GM19467 (cell line): ENCODE results near the gene STXBP4.

Source experiments
- ATAC-seq: cut with Tn5 transposase; IDR thresholded peaks from one replicate; pipeline ENCODE4 v1.9.1; 2021; ENCODE audit warnings: mild to moderate bottlenecking, moderate library complexity; ENCODE audit not compliant: unreplicated experiment

The STXBP4 gene, protein sequence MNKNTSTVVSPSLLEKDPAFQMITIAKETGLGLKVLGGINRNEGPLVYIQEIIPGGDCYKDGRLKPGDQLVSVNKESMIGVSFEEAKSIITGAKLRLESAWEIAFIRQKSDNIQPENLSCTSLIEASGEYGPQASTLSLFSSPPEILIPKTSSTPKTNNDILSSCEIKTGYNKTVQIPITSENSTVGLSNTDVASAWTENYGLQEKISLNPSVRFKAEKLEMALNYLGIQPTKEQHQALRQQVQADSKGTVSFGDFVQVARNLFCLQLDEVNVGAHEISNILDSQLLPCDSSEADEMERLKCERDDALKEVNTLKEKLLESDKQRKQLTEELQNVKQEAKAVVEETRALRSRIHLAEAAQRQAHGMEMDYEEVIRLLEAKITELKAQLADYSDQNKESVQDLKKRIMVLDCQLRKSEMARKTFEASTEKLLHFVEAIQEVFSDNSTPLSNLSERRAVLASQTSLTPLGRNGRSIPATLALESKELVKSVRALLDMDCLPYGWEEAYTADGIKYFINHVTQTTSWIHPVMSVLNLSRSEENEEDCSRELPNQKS

DNA sequence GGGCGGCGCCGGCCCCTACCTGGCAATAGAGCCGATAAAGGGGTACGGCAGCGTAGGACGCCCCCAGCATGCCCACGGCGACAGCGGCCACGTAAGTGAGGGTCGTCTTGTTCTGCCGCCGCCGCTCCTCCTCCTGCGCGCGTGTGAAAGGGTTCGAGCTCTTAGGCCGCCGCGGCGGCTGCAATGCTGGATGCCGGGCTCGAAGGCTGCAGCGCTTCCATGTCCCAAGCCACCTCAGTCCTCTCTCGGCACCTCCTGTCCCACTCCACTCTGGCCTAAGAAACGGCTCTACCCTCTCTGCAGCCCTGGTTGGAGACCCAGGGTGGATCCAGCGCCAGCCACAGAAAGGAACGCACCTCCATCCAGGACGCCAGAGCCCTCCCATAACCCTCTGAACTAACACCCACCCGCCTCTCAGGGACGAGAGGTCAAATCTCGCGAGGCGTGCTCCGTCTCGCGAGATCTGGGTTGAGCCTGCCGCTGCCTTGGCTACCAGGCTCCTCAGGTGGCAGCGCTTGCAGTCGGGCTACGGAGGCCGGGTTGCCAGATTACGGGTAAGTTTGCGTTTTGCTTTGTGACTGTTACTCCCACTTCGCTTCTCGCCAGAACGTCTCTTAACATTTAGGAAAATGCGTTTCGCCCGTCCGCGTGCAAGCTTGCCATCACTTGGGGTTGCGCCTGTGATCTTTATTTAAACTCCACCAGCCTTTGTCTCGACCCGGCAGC, at the start of gene STXBP4, which contains the start of gene COX11:
Gene STXBP4 (plus strand): TSS at position 504 of the 726 bp plus-strand sequence. CDS start 17,455 bp downstream, outside the sequence.
Gene COX11 (minus strand): TSS at position 393 of the 726 bp plus-strand sequence. CDS start 8 bp downstream, at position 385.
- peak; percentile 87 for ATAC-seq

- no peak for ATAC-seq
Observed at GRCh38 chr17:54919425-54919824, 49.1 kb upstream of the STXBP4 start.

GRCh38 chr17:54920819-54921218, 47.7 kb upstream of the STXBP4 start:
- ATAC-seq, result no peak

- no peak for ATAC-seq
Observed at GRCh38 chr17:54924405-54924804, 44.2 kb upstream of the STXBP4 start.

DNA sequence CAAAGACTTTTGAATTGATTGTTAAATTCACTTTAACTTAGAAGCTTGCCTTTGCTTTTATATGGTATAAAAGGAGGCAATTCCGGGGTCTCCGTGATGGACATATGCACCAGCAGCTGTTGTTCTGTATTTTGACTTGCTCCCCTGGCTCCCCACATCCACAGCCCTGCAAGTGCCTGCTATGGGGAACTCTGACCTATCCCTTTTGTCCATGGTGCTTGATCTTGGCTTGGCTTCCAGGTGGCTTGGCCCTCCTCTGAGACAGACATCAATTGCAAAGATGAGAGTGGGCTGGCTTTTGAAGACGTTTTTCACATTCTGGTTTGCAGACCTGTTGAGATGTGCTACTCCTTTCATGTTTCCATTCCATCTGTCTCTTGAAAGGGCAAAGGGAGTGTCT, 41.0 kb upstream of the STXBP4 start:
- no peak for ATAC-seq

GRCh38 chr17:54932711-54933110, 35.9 kb upstream of the STXBP4 start:
- ATAC-seq, result no peak

DNA sequence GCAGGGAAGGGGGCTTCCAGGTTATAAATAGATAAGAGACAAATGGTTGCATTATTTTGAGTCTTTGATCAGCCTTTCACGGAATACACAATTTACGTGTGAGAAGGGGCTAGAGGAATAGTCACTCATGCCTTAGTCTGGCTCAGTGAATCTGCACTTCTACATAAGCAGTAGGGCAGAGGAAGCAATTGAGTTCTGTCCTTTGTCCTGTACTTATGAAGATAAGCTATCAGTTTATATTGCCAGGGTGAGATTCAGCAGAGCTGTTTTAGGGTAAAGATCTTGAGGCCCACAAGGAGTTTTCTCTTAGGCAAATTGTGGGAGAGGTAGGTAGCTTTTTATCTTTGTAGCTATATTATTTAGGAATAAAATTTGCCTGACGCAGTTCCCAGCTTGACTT, 34.6 kb upstream of the STXBP4 start:
- no peak for ATAC-seq

DNA sequence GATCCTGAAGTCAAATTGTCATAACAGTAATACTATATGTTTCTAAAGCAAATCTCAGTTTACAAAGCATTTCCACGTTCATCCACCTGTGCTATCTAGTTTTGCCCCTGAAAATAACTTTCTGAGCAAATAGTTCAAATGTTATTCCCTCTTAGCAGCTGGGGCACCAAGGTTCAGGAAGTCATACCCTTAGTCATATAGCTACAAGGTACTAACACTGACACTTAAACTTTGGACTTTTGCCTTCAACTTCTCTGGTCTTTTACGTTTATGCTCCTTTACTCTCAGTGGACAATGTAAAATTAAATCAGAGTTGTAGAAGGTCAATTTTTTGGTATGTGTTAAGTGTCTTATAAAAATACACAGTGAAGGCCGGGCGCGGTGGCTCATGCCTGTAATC, 33.1 kb upstream of the STXBP4 start:
- no peak for ATAC-seq

- ATAC-seq, result no peak
Observed at GRCh38 chr17:54937018-54937417, 31.5 kb upstream of the STXBP4 start.

GRCh38 chr17:54937426-54937825, 31.1 kb upstream of the STXBP4 start:
- no peak for ATAC-seq

DNA sequence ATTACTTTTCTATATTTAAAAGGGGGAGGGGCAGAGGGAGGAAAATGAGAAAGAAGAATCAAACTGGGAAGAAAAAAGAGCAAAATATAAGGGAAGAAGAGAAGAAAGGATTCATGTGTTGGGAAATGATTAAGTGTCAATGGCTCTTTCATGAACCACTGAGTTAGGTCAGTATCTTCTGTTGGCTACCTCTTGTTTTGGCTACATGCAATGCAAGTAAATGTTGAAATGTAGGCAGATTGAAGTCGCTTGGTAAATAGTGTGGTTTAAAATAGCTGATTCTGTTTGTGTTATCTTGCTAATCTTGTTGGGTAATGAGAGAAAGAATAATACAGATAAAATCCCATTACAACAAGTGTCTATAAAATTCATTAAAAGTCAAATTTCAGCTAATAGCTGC, 27.3 kb upstream of the STXBP4 start:
- no peak for ATAC-seq

- ATAC-seq, result no peak
Observed at GRCh38 chr17:54944796-54945195, 23.8 kb upstream of the STXBP4 start.

GRCh38 chr17:54945231-54945630, 23.3 kb upstream of the STXBP4 start:
- no peak for ATAC-seq

DNA sequence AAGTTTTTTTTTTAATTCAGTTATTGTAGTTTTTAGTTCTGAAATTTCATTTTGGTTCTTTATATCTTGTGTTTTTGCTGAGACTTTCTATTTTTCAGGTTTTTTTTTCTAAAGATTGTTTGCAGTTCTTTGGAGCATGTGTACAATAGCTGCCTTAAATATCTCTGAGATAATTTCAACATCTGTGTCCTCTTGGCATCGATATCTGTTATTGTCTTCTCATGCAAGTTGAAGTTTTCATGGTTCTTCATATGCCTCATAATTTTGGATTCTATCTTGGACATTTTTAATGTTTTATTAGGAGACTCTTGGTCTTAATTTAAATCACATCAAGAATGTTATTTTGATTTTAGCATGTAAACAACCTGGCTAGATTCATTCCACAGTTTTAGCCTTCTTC, 22.9 kb upstream of the STXBP4 start:
- ATAC-seq, result no peak

- ATAC-seq, result no peak
Observed at GRCh38 chr17:54947396-54947795, 21.2 kb upstream of the STXBP4 start.

DNA sequence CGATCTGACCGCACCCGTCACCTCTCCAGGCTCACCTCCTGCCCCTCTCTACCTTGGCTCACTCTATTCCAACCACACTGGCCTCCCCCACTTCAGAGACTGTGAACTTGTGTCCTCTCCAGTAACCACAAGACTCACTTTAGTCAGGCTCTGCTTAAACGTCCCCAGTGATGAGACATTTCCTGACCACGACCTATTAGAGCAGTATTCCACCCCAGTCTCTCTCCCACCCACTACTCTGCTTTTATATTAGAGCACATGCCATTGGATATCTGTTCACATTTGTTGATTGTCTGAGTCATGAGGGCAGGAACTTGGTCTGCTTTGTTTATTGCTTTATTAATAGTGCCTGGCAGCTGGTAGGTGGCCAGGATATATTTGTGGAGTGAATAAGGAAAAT, 20.2 kb upstream of the STXBP4 start:
- no peak for ATAC-seq

DNA sequence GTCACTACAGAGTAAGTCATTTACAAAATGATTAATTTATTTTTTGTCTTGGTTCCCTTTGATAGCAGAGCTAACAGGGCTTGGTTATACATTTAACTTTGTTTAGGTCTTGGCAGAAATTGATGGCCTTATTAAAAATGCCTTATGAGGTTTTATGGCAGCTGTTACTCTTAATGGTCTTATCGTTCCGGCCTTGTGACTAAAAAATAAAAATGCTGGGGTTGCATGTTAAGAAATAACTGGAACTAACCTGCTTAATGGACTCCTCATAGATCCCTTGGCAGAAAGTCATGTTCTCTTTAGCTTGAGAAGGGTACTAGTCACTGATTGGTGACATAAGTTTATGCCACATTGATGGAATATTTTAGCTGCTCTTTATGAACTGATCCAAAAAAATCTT, 18.4 kb upstream of the STXBP4 start:
- no peak for ATAC-seq

GRCh38 chr17:54951286-54951685, 17.3 kb upstream of the STXBP4 start:
- no peak for ATAC-seq

DNA sequence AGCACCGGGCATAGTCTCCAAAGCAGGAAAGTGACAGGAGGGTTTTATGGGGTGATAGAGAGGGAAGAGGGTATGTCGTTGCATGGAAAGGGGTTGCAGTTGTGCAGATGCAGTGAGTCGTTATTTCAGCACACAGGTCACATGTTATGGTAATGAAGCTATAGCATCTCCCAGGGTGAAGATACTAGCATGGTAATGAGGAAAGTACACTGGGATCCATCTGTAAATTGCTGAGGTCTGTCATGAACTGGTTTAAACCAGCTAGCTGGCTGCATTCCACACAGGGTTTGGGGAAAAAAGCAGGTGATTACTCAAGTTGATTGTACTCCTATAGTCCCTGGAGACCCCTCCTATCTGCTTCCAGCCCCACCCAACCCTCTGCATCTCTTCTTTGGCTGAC, 11.8 kb upstream of the STXBP4 start:
- ATAC-seq, result no peak

GRCh38 chr17:54967621-54968261, 824 bp upstream of the STXBP4 start:
- ATAC-seq, result peak; percentile 20

- ATAC-seq, result peak; percentile 14
Observed at GRCh38 chr17:54968988-54969332, 395 bp downstream of the STXBP4 start.
